SK-N-SH (cell line): ENCODE results near the gene NOX3. TPM values are rescaled to one million over a fixed set of nuclear protein-coding genes. Genes with fewer than 3 reads are reported as not detected.

ENCODE experiments used
- CTCF ChIA-PET: fragments of 300-600, 350-600 bp; formaldehyde crosslinking; extraction: SDS; loops from one replicate; lab custom pipeline; 2021; lab: Yijun Ruan, JAX
- POLR2A ChIA-PET: fragments of 350-600 bp; sonication (Branson Sonifier 250); formaldehyde crosslinking; extraction: SDS; loops from one replicate; lab custom pipeline; 2020; ENCODE audit warnings: antibody characterized with exemption, inconsistent platforms; lab: Yijun Ruan, JAX
- DNase-seq: peaks from one replicate; pipeline ENCODE4 v3.0.0; 2012
- H2AFZ ChIP-seq: fragments of 200-600 bp; sonication (generic); 2 replicates; pipeline ENCODE4 v1.8.1; 2016; ENCODE audit warnings: antibody characterized with exemption, mild to moderate bottlenecking, low read depth
- H3F3A ChIP-seq: fragments of 200-600 bp; sonication (generic); replicated peaks from 2 replicates; pipeline ENCODE3; 2016; ENCODE audit warnings: antibody characterized with exemption, mild to moderate bottlenecking; ENCODE audit not compliant: insufficient read depth
- H3K27ac ChIP-seq, 2 experiments: fragments of 200-500 bp in 1 of 2; fragments of 200-600 bp in 1 of 2; sonication (Bioruptor generic) in 1 of 2; sonication (generic), shearing (Covaris generic) in 1 of 2; 2 replicates each; pipeline versions ENCODE4 v1.5.1 to v1.6.1; 2014 to 2016; ENCODE audit warnings: low read depth in 2 of 2, inconsistent platforms in 1 of 2, low read length in 1 of 2, mild to moderate bottlenecking in 1 of 2, mixed read lengths in 1 of 2
- H3K27me3 ChIP-seq: fragments of 200-600 bp; sonication (generic), shearing (Covaris generic); 2 replicates; pipeline ENCODE4 v1.6.1; 2016; ENCODE audit warnings: mixed run types; ENCODE audit not compliant: insufficient read depth
- H3K36me3 ChIP-seq, 2 experiments: fragments of 200-500 bp in 1 of 2; fragments of 200-600 bp in 1 of 2; sonication (Bioruptor generic) in 1 of 2; sonication (generic) in 1 of 2; replicated peaks in 1 of 2; 2 replicates each; pipeline versions ENCODE3 to v1.5.1; 2014 to 2016; ENCODE audit warnings: low read length in 1 of 2, mild to moderate bottlenecking in 1 of 2; ENCODE audit not compliant: insufficient read depth in 2 of 2, control insufficient read depth in 1 of 2
- H3K4me1 ChIP-seq, 2 experiments: fragments of 200-500 bp in 1 of 2; fragments of 200-600 bp in 1 of 2; sonication (Bioruptor generic) in 1 of 2; sonication (generic), shearing (Covaris generic) in 1 of 2; 2 replicates each; pipeline versions ENCODE4 v1.5.1 to v1.6.1; 2014 to 2016; ENCODE audit warnings: low read depth in 1 of 2, low read length in 1 of 2, mixed run types in 1 of 2; ENCODE audit not compliant: insufficient read depth in 2 of 2, control insufficient read depth in 1 of 2
- H3K4me2 ChIP-seq: fragments of 200-600 bp; sonication (generic), shearing (Covaris generic); 2 replicates; pipeline ENCODE4 v1.6.1; 2017; ENCODE audit warnings: mixed run types
- H3K4me3 ChIP-seq, 2 experiments: fragments of 200-500 bp in 1 of 2; fragments of 200-600 bp in 1 of 2; sonication (Bioruptor generic) in 1 of 2; sonication (generic), shearing (Covaris generic) in 1 of 2; 2 replicates each; pipeline versions ENCODE4 v1.5.1 to v1.8.1; 2014 to 2016; ENCODE audit warnings: low read depth in 2 of 2, inconsistent platforms in 1 of 2, low read length in 1 of 2, mild to moderate bottlenecking in 1 of 2, mixed read lengths in 1 of 2, moderate library complexity in 1 of 2
- H3K79me2 ChIP-seq: fragments of 200-600 bp; sonication (generic); 2 replicates; pipeline ENCODE4 v1.8.1; 2017; ENCODE audit warnings: mild to moderate bottlenecking; ENCODE audit not compliant: insufficient read depth
- H3K9ac ChIP-seq: fragments of 200-600 bp; sonication (generic); 2 replicates; pipeline ENCODE4 v1.6.1; 2017; ENCODE audit warnings: mixed run types
- H3K9me2 ChIP-seq: fragments of 200-600 bp; sonication (generic); 2 replicates; pipeline ENCODE4 v1.6.1; 2017; ENCODE audit warnings: mixed run types
- H3K9me3 ChIP-seq: fragments of 200-600 bp; sonication (generic); 2 replicates; pipeline ENCODE4 v1.6.1; 2017; ENCODE audit warnings: mixed run types, mild to moderate bottlenecking, moderate library complexity
- H4K20me1 ChIP-seq: fragments of 200-600 bp; sonication (generic); 2 replicates; pipeline ENCODE4 v1.6.1; 2017; ENCODE audit warnings: mild to moderate bottlenecking, mixed run types; ENCODE audit not compliant: insufficient read depth
- ELF1 ChIP-seq: IDR thresholded peaks from 2 replicates; pipeline ENCODE4 v1.4.0; 2012
- EP300 ChIP-seq, 2 experiments: IDR thresholded peaks; 2 replicates each; pipeline versions ENCODE4 v1.4.0 to v1.6.1; 2012; ENCODE audit warnings: borderline replicate concordance in 1 of 2, low read depth in 1 of 2, low read length in 1 of 2
- FOSL2 ChIP-seq: IDR thresholded peaks from 2 replicates; pipeline ENCODE4 v1.4.0; 2012; ENCODE audit warnings: low read depth, mild to moderate bottlenecking, moderate library complexity, borderline replicate concordance
- FOXJ3 ChIP-seq: sonication (generic); formaldehyde crosslinking; IDR thresholded peaks from 2 replicates; pipeline ENCODE4 v1.5.1; 2020; ENCODE audit warnings: mild to moderate bottlenecking, missing genetic modification reagents
- GABPA ChIP-seq: IDR thresholded peaks from 2 replicates; pipeline ENCODE4 v1.4.0; 2012; ENCODE audit warnings: low read depth, mild to moderate bottlenecking
- GATA2 ChIP-seq: sonication (generic); formaldehyde crosslinking; IDR thresholded peaks from 2 replicates; pipeline ENCODE4 v1.5.0; 2020; ENCODE audit warnings: mild to moderate bottlenecking, missing genetic modification reagents
- IRF3 ChIP-seq: fragments of 150-350 bp; IDR thresholded peaks from 2 replicates; pipeline ENCODE4 v1.6.1; 2016; ENCODE audit warnings: mild to moderate bottlenecking, low read depth, low read length
- JUND ChIP-seq: IDR thresholded peaks from 2 replicates; pipeline ENCODE4 v1.4.0; 2012
- MEF2A ChIP-seq: IDR thresholded peaks from 2 replicates; pipeline ENCODE4 v1.4.0; 2012; ENCODE audit warnings: low read depth, borderline replicate concordance
- NRF1 ChIP-seq: IDR thresholded peaks from 2 replicates; pipeline ENCODE4 v1.6.1; 2012; ENCODE audit warnings: low read depth, mild to moderate bottlenecking, low read length
- POLR2AphosphoS5 ChIP-seq: IDR thresholded peaks from 2 replicates; pipeline ENCODE4 v1.6.1; 2012; ENCODE audit warnings: low read depth, low read length
- SIN3A ChIP-seq: IDR thresholded peaks from 2 replicates; pipeline ENCODE4 v1.6.1; 2012; ENCODE audit warnings: low read depth, mild to moderate bottlenecking, low read length, moderate library complexity, borderline replicate concordance
- SMC3 ChIP-seq: IDR thresholded peaks from 2 replicates; pipeline ENCODE4 v1.6.1; 2012; ENCODE audit warnings: low read depth, low read length, improper control_type of control experiment
- TAF1 ChIP-seq: IDR thresholded peaks from 2 replicates; pipeline ENCODE4 v1.6.1; 2012; ENCODE audit warnings: low read depth, mild to moderate bottlenecking, low read length, moderate library complexity, borderline replicate concordance
- TEAD4 ChIP-seq: IDR thresholded peaks from 2 replicates; pipeline ENCODE4 v1.4.0; 2012; ENCODE audit warnings: mild to moderate bottlenecking, borderline replicate concordance; ENCODE audit not compliant: insufficient read depth
- WGBS: methylation state at CpG from one replicate; pipeline ENCODE4 v1.1.6; 2017; ENCODE audit warnings: low lambda C conversion rate; 5-methylcytosine and 5-hydroxymethylcytosine counted together
- polyA plus RNA-seq, 3 experiments: library from polyadenylated mRNA; depleted of rRNA; stranded (reverse); fragments of >200 nt; gene quantifications; 2 replicates each; pipeline ENCODE4 v1.2.3, GENCODE V29; 2012
- TF ChIP-seq, protein P1 (sequence below): fragments of 150-350 bp; IDR thresholded peaks from 2 replicates; pipeline ENCODE4 v1.6.1; 2017; ENCODE audit warnings: antibody characterized with exemption, low read length, low read depth, borderline replicate concordance
- TF ChIP-seq, protein P2 (sequence below): fragments of 200-600 bp; sonication (generic); IDR thresholded peaks from 2 replicates; pipeline ENCODE4 v1.6.1; 2017; ENCODE audit warnings: antibody characterized with exemption, mild to moderate bottlenecking, moderate library complexity

NOX3 gene
- polyA plus RNA-seq, 1 of the 3 experiments (the other 2 are of a cell fraction): 0.02 TPM

DNA sequence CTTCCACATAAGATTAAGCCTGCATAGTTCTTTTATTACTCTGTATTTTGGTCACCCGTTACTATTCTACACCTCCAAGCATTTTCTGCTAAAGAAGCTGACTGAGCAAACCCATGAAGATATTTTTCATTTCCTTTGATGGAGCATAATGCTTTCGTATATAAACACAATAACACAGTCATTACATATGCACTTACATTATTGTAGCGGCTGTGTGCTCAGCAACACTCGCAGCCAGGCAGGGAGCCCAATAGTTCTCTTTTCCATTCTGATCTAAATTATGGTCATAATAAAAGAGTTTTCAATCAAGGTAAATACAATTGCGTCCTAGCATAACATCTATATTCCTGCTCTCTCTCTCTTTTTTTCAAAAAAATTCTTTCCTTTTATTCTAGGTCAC is 71.7 kb downstream of the NOX3 start:
- no peak overlapping the region for H2AFZ ChIP-seq
- no peaks in the 10 kb centered on the region for H3F3A ChIP-seq
- H3K9me3 ChIP-seq: no peaks in the 10 kb centered on the region
- no peak overlapping the region for H3K4me3 ChIP-seq
- H4K20me1 ChIP-seq: no peaks in the 10 kb centered on the region
- H3K27me3 ChIP-seq: no peaks in the 10 kb centered on the region
- H3K9ac ChIP-seq: no peak overlapping the region
- 91% methylated on average over 5 of the region's 5 CpGs for WGBS
- no peak overlapping the region for H3K4me2 ChIP-seq
- H3K79me2 ChIP-seq: no peaks in the 10 kb centered on the region
- H3K27ac ChIP-seq: no peak overlapping the region
- peaks cover 0 to 2% of the 10 kb centered on the region in 2 experiments; a peak in 1 of 4 replicates for H3K4me1 ChIP-seq
- no peak for DNase-seq
- ChIA-PET CTCF (interaction anchor here (0.8 to 1.2 kb wide), 2 partner anchors 8 to 126 kb away, joined by 4 read pairs; no protein-coding TSS in a partner anchor), POLR2A (no interaction called here)
- no peak for TF ChIP-seq POLR2AphosphoS5
- TF ChIP-seq, protein P1, sequence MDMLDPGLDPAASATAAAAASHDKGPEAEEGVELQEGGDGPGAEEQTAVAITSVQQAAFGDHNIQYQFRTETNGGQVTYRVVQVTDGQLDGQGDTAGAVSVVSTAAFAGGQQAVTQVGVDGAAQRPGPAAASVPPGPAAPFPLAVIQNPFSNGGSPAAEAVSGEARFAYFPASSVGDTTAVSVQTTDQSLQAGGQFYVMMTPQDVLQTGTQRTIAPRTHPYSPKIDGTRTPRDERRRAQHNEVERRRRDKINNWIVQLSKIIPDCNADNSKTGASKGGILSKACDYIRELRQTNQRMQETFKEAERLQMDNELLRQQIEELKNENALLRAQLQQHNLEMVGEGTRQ: no peak
- TF ChIP-seq MEF2A: no peak
- TF ChIP-seq ELF1: no peak
- no peak for TF ChIP-seq FOSL2
- TF ChIP-seq, protein P2, sequence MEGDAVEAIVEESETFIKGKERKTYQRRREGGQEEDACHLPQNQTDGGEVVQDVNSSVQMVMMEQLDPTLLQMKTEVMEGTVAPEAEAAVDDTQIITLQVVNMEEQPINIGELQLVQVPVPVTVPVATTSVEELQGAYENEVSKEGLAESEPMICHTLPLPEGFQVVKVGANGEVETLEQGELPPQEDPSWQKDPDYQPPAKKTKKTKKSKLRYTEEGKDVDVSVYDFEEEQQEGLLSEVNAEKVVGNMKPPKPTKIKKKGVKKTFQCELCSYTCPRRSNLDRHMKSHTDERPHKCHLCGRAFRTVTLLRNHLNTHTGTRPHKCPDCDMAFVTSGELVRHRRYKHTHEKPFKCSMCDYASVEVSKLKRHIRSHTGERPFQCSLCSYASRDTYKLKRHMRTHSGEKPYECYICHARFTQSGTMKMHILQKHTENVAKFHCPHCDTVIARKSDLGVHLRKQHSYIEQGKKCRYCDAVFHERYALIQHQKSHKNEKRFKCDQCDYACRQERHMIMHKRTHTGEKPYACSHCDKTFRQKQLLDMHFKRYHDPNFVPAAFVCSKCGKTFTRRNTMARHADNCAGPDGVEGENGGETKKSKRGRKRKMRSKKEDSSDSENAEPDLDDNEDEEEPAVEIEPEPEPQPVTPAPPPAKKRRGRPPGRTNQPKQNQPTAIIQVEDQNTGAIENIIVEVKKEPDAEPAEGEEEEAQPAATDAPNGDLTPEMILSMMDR: no peak
- TF ChIP-seq IRF3: no peak
- no peaks in the 10 kb centered on the region for H3K36me3 ChIP-seq
- no peaks in the 10 kb centered on the region for H3K9me2 ChIP-seq

GRCh38 chr6:155382338-155382685 is 73.3 kb downstream of the NOX3 start:
- no peak overlapping the region for H3K27ac ChIP-seq
- H3K79me2 ChIP-seq: no peaks in the 10 kb centered on the region
- H3F3A ChIP-seq: peaks cover 12% of the 10 kb centered on the region
- 79% methylated on average over 3 of the region's 3 CpGs for WGBS
- no peak for DNase-seq
- H3K4me1 ChIP-seq: peaks cover 0 to 2% of the 10 kb centered on the region in 2 experiments; a peak in 1 of 4 replicates
- no peaks in the 10 kb centered on the region for H3K36me3 ChIP-seq
- H2AFZ ChIP-seq: no peak overlapping the region
- ChIA-PET CTCF (interaction anchor here (0.8 kb wide), 1 partner anchor 48 kb away, joined by 3 read pairs; no protein-coding TSS in a partner anchor), POLR2A (no interaction called here)
- H3K9me2 ChIP-seq: no peaks in the 10 kb centered on the region
- no peak overlapping the region for H3K4me3 ChIP-seq
- H3K9me3 ChIP-seq: no peaks in the 10 kb centered on the region
- no peak overlapping the region for H3K4me2 ChIP-seq
- no peaks in the 10 kb centered on the region for H4K20me1 ChIP-seq
- H3K9ac ChIP-seq: no peak overlapping the region
- no peaks in the 10 kb centered on the region for H3K27me3 ChIP-seq
- TF ChIP-seq NRF1 (no peak), EP300 (IDR thresholded peaks at IDR 0.05; ENCODE audit: borderline replicate concordance in 1 of 2, low read depth in 1 of 2, low read length in 1 of 2) (no peak), SMC3 (no peak), FOXJ3 (CRISPR knock-in tag) (no peak), SIN3A (no peak), TAF1 (no peak), ELF1 (no peak), TEAD4 (no peak), GATA2 (CRISPR knock-in tag) (no peak), GABPA (no peak), JUND (no peak)
- TF ChIP-seq, protein P1: no peak
- TF ChIP-seq, protein P2: no peak
